ENCODE results near the gene METTL21A.

DNA sequence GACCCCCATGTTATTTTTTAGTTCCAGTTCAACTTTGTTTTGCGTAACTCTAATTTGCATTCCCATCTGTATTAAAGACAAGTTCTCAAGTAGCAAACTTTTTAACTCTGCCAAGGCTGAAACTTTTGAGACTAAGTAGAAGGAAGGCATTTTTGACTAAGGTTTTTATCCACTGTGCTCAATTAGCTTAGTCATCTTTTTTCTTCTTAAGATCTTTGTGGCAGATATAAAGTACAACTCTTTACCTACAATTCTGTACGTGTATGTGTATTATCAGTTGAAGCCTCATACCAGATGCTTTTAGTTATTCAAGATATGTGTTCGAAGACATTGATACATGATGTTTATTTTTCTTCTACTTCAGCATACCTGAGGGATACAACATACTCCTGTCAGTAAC, 53.8 kb downstream of the METTL21A start:
- no peak for TF ChIP-seq CTCF (conservative IDR thresholded peaks at IDR 0.05 in 1 of 2, IDR thresholded peaks at IDR 0.05 in 1 of 2; ENCODE audit: extremely low read depth in 1 of 2, insufficient read depth in 1 of 2, low read depth in 1 of 2, low read length in 2 of 2)
- TF ChIP-seq EZH2 (IDR thresholded peaks at IDR 0.05; ENCODE audit: borderline replicate concordance, low read length): no peak
